H1 (cell line): Measurements from ENCODE around the gene GATA1. TPM values are rescaled to one million over a fixed set of nuclear protein-coding genes. Genes with fewer than 3 reads are reported as not detected.

Experiments
- CTCF ChIA-PET: fragments of 300-600 bp; sonication (Branson Sonifier 250); formaldehyde crosslinking; loops from one replicate; lab custom pipeline; 2021; ENCODE audit not compliant: partially characterized antibody; lab: Charles Lee
- POLR2A ChIA-PET: fragments of 300-600 bp; sonication (Branson Sonifier 250); formaldehyde crosslinking; loops from one replicate; lab custom pipeline; 2021; ENCODE audit warnings: inconsistent platforms; ENCODE audit not compliant: partially characterized antibody; lab: Charles Lee
- DNase-seq, 2 experiments: peaks; one replicate each; pipeline versions ENCODE4 v3.0.0 to v3.0.0-alpha.2; 2010 to 2022; ENCODE audit warnings: low spot score in 2 of 2, low read depth in 1 of 2, mixed read lengths in 1 of 2
- FAIRE-seq: peaks from 2 replicates; lab custom pipeline; 2011; peaks lifted over from hg19 to GRCh38; lab: Jason Lieb, UNC
- H2AFZ ChIP-seq: 2 replicates; pipeline ENCODE4 v1.8.1; 2012; ENCODE audit warnings: low read length, inconsistent platforms
- H2AK5ac ChIP-seq: 2 replicates; pipeline ENCODE4 v1.6.1; 2013; ENCODE audit warnings: low read depth, low read length
- H2BK120ac ChIP-seq: replicated peaks from 2 replicates; pipeline ENCODE3; 2013; ENCODE audit warnings: low read depth, low read length, inconsistent platforms
- H2BK12ac ChIP-seq: 2 replicates; pipeline ENCODE4 v1.6.1; 2013; ENCODE audit warnings: low read depth, low read length
- H2BK15ac ChIP-seq: 2 replicates; pipeline ENCODE4 v1.6.1; 2013; ENCODE audit warnings: low read length
- H2BK20ac ChIP-seq: 2 replicates; pipeline ENCODE4 v1.6.1; 2013; ENCODE audit warnings: low read length
- H2BK5ac ChIP-seq: 2 replicates; pipeline ENCODE4 v1.6.1; 2013; ENCODE audit warnings: low read depth, low read length
- H3K14ac ChIP-seq: 2 replicates; pipeline ENCODE4 v1.6.1; 2013; ENCODE audit warnings: inconsistent platforms; ENCODE audit not compliant: insufficient read length
- H3K18ac ChIP-seq: 2 replicates; pipeline ENCODE4 v1.6.1; 2013; ENCODE audit warnings: low read length; ENCODE audit errors: extremely low read depth
- H3K23ac ChIP-seq: 2 replicates; pipeline ENCODE4 v1.6.1; 2013; ENCODE audit warnings: inconsistent platforms; ENCODE audit not compliant: insufficient read length
- H3K23me2 ChIP-seq: 2 replicates; pipeline ENCODE4 v1.6.1; 2013; ENCODE audit warnings: low read depth, low read length
- H3K27ac ChIP-seq: 2 replicates; pipeline ENCODE4 v1.6.1; 2011; ENCODE audit warnings: low read depth, low read length, inconsistent platforms
- H3K27me3 ChIP-seq, 4 experiments: replicated peaks in 1 of 4; 1 replicate in 1 of 4; 2 replicates in 3 of 4; pipeline versions ENCODE4 v1.6.1 to v1.8.1; 2011 to 2013; ENCODE audit warnings: low read length in 3 of 4, mild to moderate bottlenecking in 3 of 4, inconsistent platforms in 2 of 4, mixed read lengths in 2 of 4, moderate library complexity in 1 of 4; ENCODE audit not compliant: control insufficient read depth in 3 of 4, insufficient read depth in 3 of 4; ENCODE audit errors: extremely low read depth in 1 of 4
- H3K36me3 ChIP-seq, 4 experiments: 2 replicates each; pipeline versions ENCODE4 v1.6.1 to v1.8.1; 2011 to 2013; ENCODE audit warnings: mild to moderate bottlenecking in 4 of 4, low read length in 3 of 4, moderate library complexity in 2 of 4, control low read depth in 1 of 4, inconsistent platforms in 1 of 4; ENCODE audit not compliant: insufficient read depth in 4 of 4, control insufficient read depth in 2 of 4
- H3K4ac ChIP-seq: replicated peaks from 2 replicates; pipeline ENCODE3; 2013; ENCODE audit warnings: low read length, low read depth, mixed read lengths, inconsistent platforms; ENCODE audit not compliant: insufficient read length
- H3K4me1 ChIP-seq, 4 experiments: replicated peaks in 1 of 4; 1 replicate in 1 of 4; 2 replicates in 3 of 4; pipeline versions ENCODE4 v1.6.1 to v1.8.1; 2011 to 2013; ENCODE audit warnings: low read length in 3 of 4, inconsistent platforms in 2 of 4, mixed read lengths in 1 of 4; ENCODE audit not compliant: insufficient read depth in 4 of 4, control insufficient read depth in 3 of 4
- H3K4me2 ChIP-seq, 2 experiments: 2 replicates each; pipeline versions ENCODE4 v1.6.1 to v1.8.1; 2011 to 2013; ENCODE audit warnings: low read depth in 2 of 2, low read length in 2 of 2, control low read depth in 1 of 2, inconsistent platforms in 1 of 2, mild to moderate bottlenecking in 1 of 2; ENCODE audit not compliant: insufficient read depth in 1 of 2
- H3K4me3 ChIP-seq, 4 experiments: fragments of 200-600, 300-600 bp in 1 of 4; sonication (generic), shearing (Covaris generic), sonication (Bioruptor Twin) in 1 of 4; 2 replicates each; pipeline versions ENCODE4 v1.5.1 to v1.8.1; 2011 to 2016; ENCODE audit warnings: low read length in 4 of 4, low read depth in 3 of 4, control low read depth in 2 of 4, inconsistent platforms in 2 of 4, mild to moderate bottlenecking in 2 of 4, mixed read lengths in 1 of 4, moderate library complexity in 1 of 4; ENCODE audit not compliant: insufficient read depth in 2 of 4; ENCODE audit errors: extremely low read depth in 1 of 4
- H3K56ac ChIP-seq: replicated peaks from 2 replicates; pipeline ENCODE3; 2013; ENCODE audit warnings: low read depth, mild to moderate bottlenecking, mixed read lengths, low read length, inconsistent platforms; ENCODE audit not compliant: insufficient read length
- H3K79me1 ChIP-seq: 2 replicates; pipeline ENCODE4 v1.6.1; 2013; ENCODE audit warnings: low read depth, low read length, control low read depth
- H3K79me2 ChIP-seq, 2 experiments: 2 replicates each; pipeline versions ENCODE4 v1.6.1 to v1.8.1; 2012 to 2013; ENCODE audit warnings: low read length in 2 of 2, mild to moderate bottlenecking in 2 of 2, inconsistent platforms in 1 of 2; ENCODE audit not compliant: insufficient read depth in 2 of 2, control insufficient read depth in 1 of 2
- H3K9ac ChIP-seq, 4 experiments: replicated peaks in 1 of 4; 1 replicate in 1 of 4; 2 replicates in 3 of 4; pipeline versions ENCODE4 v1.6.1 to v1.8.1; 2011 to 2013; ENCODE audit warnings: low read depth in 3 of 4, low read length in 3 of 4, control low read depth in 2 of 4, mild to moderate bottlenecking in 2 of 4, moderate library complexity in 2 of 4, inconsistent platforms in 1 of 4; ENCODE audit errors: extremely low read depth in 1 of 4
- H3K9me3 ChIP-seq, 2 experiments: 2 replicates each; pipeline versions ENCODE4 v1.6.1 to v1.8.1; 2012 to 2013; ENCODE audit warnings: mild to moderate bottlenecking in 2 of 2, moderate library complexity in 2 of 2, control low read depth in 1 of 2, inconsistent platforms in 1 of 2, low read depth in 1 of 2, low read length in 1 of 2, mixed read lengths in 1 of 2; ENCODE audit not compliant: insufficient read depth in 2 of 2
- H4K20me1 ChIP-seq, 2 experiments: replicated peaks in 1 of 2; 2 replicates each; pipeline versions ENCODE3 to v1.8.1; 2011 to 2013; ENCODE audit warnings: inconsistent platforms in 2 of 2, low read length in 2 of 2, mild to moderate bottlenecking in 1 of 2; ENCODE audit not compliant: insufficient read depth in 2 of 2, control insufficient read depth in 1 of 2
- H4K5ac ChIP-seq: 2 replicates; pipeline ENCODE4 v1.6.1; 2013; ENCODE audit warnings: low read length, low read depth, mixed read lengths, inconsistent platforms; ENCODE audit not compliant: insufficient read length
- H4K8ac ChIP-seq: 2 replicates; pipeline ENCODE4 v1.8.0; 2013; ENCODE audit warnings: mild to moderate bottlenecking, moderate library complexity, low read length, inconsistent platforms; ENCODE audit not compliant: insufficient read depth; ENCODE audit errors: extremely low read depth
- H4K91ac ChIP-seq: replicated peaks from 2 replicates; pipeline ENCODE3; 2013; ENCODE audit warnings: low read length, mixed read lengths, inconsistent platforms; ENCODE audit not compliant: insufficient read length
- E2F6 ChIP-seq: IDR thresholded peaks from 2 replicates; pipeline ENCODE4 v1.6.1; 2012; ENCODE audit warnings: inconsistent platforms
- HDAC6 ChIP-seq: IDR thresholded peaks from one replicate; pipeline ENCODE4 v1.7.1; 2012; ENCODE audit warnings: low read depth, mild to moderate bottlenecking, inconsistent platforms, low read length, moderate library complexity
- WGBS, 2 experiments: shearing (Covaris generic) in 1 of 2; methylation state at CpG; one replicate each; pipeline versions ENCODE4 v1.1.6 to v1.1.7; 2013 to 2015; ENCODE audit warnings: low lambda C conversion rate in 2 of 2, mixed read lengths in 2 of 2, inconsistent platforms in 1 of 2, low coverage in 1 of 2, missing lambda C conversion rate in 1 of 2; ENCODE audit not compliant: insufficient replicate concordance in 2 of 2, insufficient coverage in 1 of 2, insufficient read length in 1 of 2; ENCODE audit errors: extremely low coverage in 1 of 2, missing lambda C conversion rate in 1 of 2; 5-methylcytosine and 5-hydroxymethylcytosine counted together
- polyA plus RNA-seq, 7 experiments: library from polyadenylated mRNA; depleted of rRNA in 3 of 7; stranded (reverse) in 5 of 7; unstranded in 2 of 7; fragments of >200 nt in 5 of 7; fragments of 200-250 nt in 2 of 7; gene quantifications; 1 replicate in 5 of 7; 2 replicates in 1 of 7; 4 replicates in 1 of 7; pipeline versions ENCODE4 v1.2.1 to v1.2.3, GENCODE V29; 2011 to 2013; ENCODE audit warnings: missing spikeins in 2 of 7, mixed read lengths in 2 of 7
- total RNA-seq: library from RNA; stranded (reverse); fragmentation: NEBNext Ultra II Directional; extraction: Animal tissue kit (Norgen Biotek cat#: 25700); gene quantifications from 2 replicates; pipeline ENCODE4 v1.2.1, GENCODE V29; 2021

The GATA1 gene
- total and polyA plus RNA-seq, 2 of the 8 experiments (the other 6 are each of a cell fraction or from before 2014, with no cell fraction given): 0.05 TPM; not detected in 1

GRCh38 chrX:48785540-48786214 is 713 bp upstream of the GATA1 start:
- H3K23me2 ChIP-seq: no peaks in the 10 kb centered on the region
- H3K4me3 ChIP-seq: no peak overlapping the region
- 84% methylated on average over 13 of the region's 16 CpGs; no CpG with 5 or more reads in 1 of the 2 experiments for WGBS, 2 experiments
- DNase-seq (no peak), FAIRE-seq (no peak)
- H3K56ac ChIP-seq: no peak overlapping the region
- ChIA-PET POLR2A (no interaction called here), CTCF (interaction anchor here (0.6 kb wide), 1 partner anchor 1054 kb away, joined by 3 read pairs; no protein-coding TSS in a partner anchor)
- no peaks in the 10 kb centered on the region for H3K79me2 ChIP-seq
- no peaks in the 10 kb centered on the region for H3K36me3 ChIP-seq
- H3K9me3 ChIP-seq: no peaks in the 10 kb centered on the region
- no peaks in the 10 kb centered on the region for H4K20me1 ChIP-seq
- no peak overlapping the region for H2AK5ac ChIP-seq
- no peak overlapping the region for H3K14ac ChIP-seq
- H3K27ac ChIP-seq: no peak overlapping the region
- no peaks in the 10 kb centered on the region for H3K27me3 ChIP-seq
- no peak overlapping the region for H2BK12ac ChIP-seq
- H2BK120ac ChIP-seq: no peak overlapping the region
- no peak overlapping the region for H2BK20ac ChIP-seq
- no peak overlapping the region for H3K23ac ChIP-seq
- H2AFZ ChIP-seq: no peak overlapping the region
- H4K5ac ChIP-seq: no peak overlapping the region
- no peak overlapping the region for H3K4ac ChIP-seq
- no peak overlapping the region for H2BK5ac ChIP-seq
- no peak overlapping the region for H2BK15ac ChIP-seq
- H4K91ac ChIP-seq: no peak overlapping the region
- no peaks in the 10 kb centered on the region for H3K79me1 ChIP-seq
- TF ChIP-seq HDAC6: no peak
- 0 out of 2 replicates have a peak, but pooled peaks have one; percentile 30 for TF ChIP-seq E2F6
- no peak overlapping the region for H4K8ac ChIP-seq
- H3K18ac ChIP-seq: no peak overlapping the region
- H3K4me1 ChIP-seq: no peaks in the 10 kb centered on the region
- no peak overlapping the region for H3K9ac ChIP-seq
- no peak overlapping the region for H3K4me2 ChIP-seq
